IMR-90 (cell line): ENCODE measurements around the gene ZC3H15. TPM values are rescaled to one million over a fixed set of nuclear protein-coding genes. Genes with fewer than 3 reads are reported as not detected.
A peak's percentile ranks its signal among the peaks of the same experiment; 100 is the strongest.

ENCODE experiments used
- ATAC-seq: fragments of 200-7000 bp; cut with Tn5 transposase; 2 replicates; pipeline ENCODE4 v1.9.1; 2020; ENCODE audit warnings: low read depth, mild to moderate bottlenecking, moderate library complexity
- BruUV-seq: library from RNA; stranded (reverse); fragments of 400-500 nt; replicated peaks from 2 replicates; lab custom pipeline; 2021; lab: Mats Ljungman, UMichigan
- CTCF ChIA-PET: fragments of 300-600 bp; formaldehyde crosslinking; extraction: SDS; loops from one replicate; lab custom pipeline; 2021; ENCODE audit warnings: antibody characterized with exemption; lab: Yijun Ruan, JAX
- POLR2A ChIA-PET: fragments of 300-600 bp; sonication (Branson Sonifier 250); formaldehyde crosslinking; loops from one replicate; lab custom pipeline; 2022; ENCODE audit warnings: antibody characterized with exemption; ENCODE audit not compliant: unreplicated experiment; lab: Charles Lee
- DNase-seq: peaks from one replicate; pipeline ENCODE4 v3.0.0; 2013
- H2AFZ ChIP-seq: replicated peaks from 2 replicates; pipeline ENCODE3; 2013; ENCODE audit warnings: low read length, mild to moderate bottlenecking; ENCODE audit not compliant: poor library complexity
- H2AK5ac ChIP-seq: 2 replicates; pipeline ENCODE4 v1.6.1; 2013; ENCODE audit warnings: low read depth, low read length, inconsistent platforms
- H2AK9ac ChIP-seq: replicated peaks from 2 replicates; pipeline ENCODE3; 2013; ENCODE audit warnings: mild to moderate bottlenecking, low read depth, low read length, moderate library complexity; ENCODE audit not compliant: poor library complexity
- H2BK120ac ChIP-seq: 2 replicates; pipeline ENCODE4 v1.6.1; 2013; ENCODE audit warnings: low read depth, low read length, inconsistent platforms
- H2BK15ac ChIP-seq: 3 replicates; pipeline ENCODE4 v1.6.1; 2013; ENCODE audit warnings: low read depth, low read length, inconsistent platforms
- H2BK20ac ChIP-seq: 2 replicates; pipeline ENCODE4 v1.6.1; 2013; ENCODE audit warnings: low read depth, mild to moderate bottlenecking, inconsistent platforms, low read length, moderate library complexity
- H2BK5ac ChIP-seq: 2 replicates; pipeline ENCODE4 v1.6.1; 2013; ENCODE audit warnings: mild to moderate bottlenecking, low read depth, low read length, inconsistent platforms; ENCODE audit not compliant: poor library complexity, severe bottlenecking
- H3K14ac ChIP-seq: replicated peaks from 2 replicates; pipeline ENCODE4 v1.6.1; 2013; ENCODE audit warnings: low read depth, low read length, inconsistent platforms
- H3K18ac ChIP-seq: 2 replicates; pipeline ENCODE4 v1.6.1; 2013; ENCODE audit warnings: low read depth, low read length, control low read depth
- H3K23ac ChIP-seq: 2 replicates; pipeline ENCODE4 v1.6.1; 2013; ENCODE audit warnings: low read depth, low read length, inconsistent platforms
- H3K27ac ChIP-seq: 2 replicates; pipeline ENCODE4 v1.5.1; 2013; ENCODE audit warnings: mild to moderate bottlenecking, control low read depth, low read length; ENCODE audit not compliant: insufficient read depth
- H3K27me3 ChIP-seq: 2 replicates; pipeline ENCODE4 v1.6.1; 2013; ENCODE audit warnings: low read length; ENCODE audit not compliant: control insufficient read depth, insufficient read depth
- H3K36me3 ChIP-seq: 2 replicates; pipeline ENCODE4 v1.6.1; 2013; ENCODE audit warnings: low read length, mixed read lengths; ENCODE audit not compliant: control insufficient read depth, insufficient read depth
- H3K4ac ChIP-seq: 2 replicates; pipeline ENCODE4 v1.6.1; 2013; ENCODE audit warnings: low read depth, low read length, inconsistent platforms
- H3K4me1 ChIP-seq: 2 replicates; pipeline ENCODE4 v1.6.1; 2013; ENCODE audit warnings: low read length, mixed read lengths; ENCODE audit not compliant: control insufficient read depth, insufficient read depth
- H3K4me2 ChIP-seq: 2 replicates; pipeline ENCODE4 v1.6.1; 2013; ENCODE audit warnings: low read depth, mild to moderate bottlenecking, control low read depth, low read length, moderate library complexity
- H3K4me3 ChIP-seq: 2 replicates; pipeline ENCODE4 v1.5.1; 2013; ENCODE audit warnings: low read depth, mild to moderate bottlenecking, control low read depth, low read length, moderate library complexity; ENCODE audit not compliant: insufficient read depth
- H3K56ac ChIP-seq: 2 replicates; pipeline ENCODE4 v1.6.1; 2013; ENCODE audit warnings: low read length, inconsistent platforms; ENCODE audit not compliant: insufficient read depth; ENCODE audit errors: extremely low read depth
- H3K79me1 ChIP-seq, 2 experiments: 2 replicates each; pipeline ENCODE4 v1.6.1; 2013; ENCODE audit warnings: low read length in 2 of 2, inconsistent platforms in 1 of 2, low read depth in 1 of 2
- H3K9ac ChIP-seq: 2 replicates; pipeline ENCODE4 v1.6.1; 2013; ENCODE audit warnings: low read depth, low read length, control low read depth
- H3K9me1 ChIP-seq: 2 replicates; pipeline ENCODE4 v1.6.1; 2013; ENCODE audit warnings: low read length, inconsistent platforms; ENCODE audit not compliant: insufficient read depth
- H3K9me3 ChIP-seq: 2 replicates; pipeline ENCODE4 v1.6.1; 2013; ENCODE audit warnings: low read length; ENCODE audit not compliant: control insufficient read depth, insufficient read depth
- H4K20me1 ChIP-seq: 2 replicates; pipeline ENCODE4 v1.6.1; 2013; ENCODE audit warnings: low read length, inconsistent platforms; ENCODE audit not compliant: insufficient read depth
- H4K5ac ChIP-seq: 2 replicates; pipeline ENCODE4 v1.6.1; 2013; ENCODE audit warnings: mild to moderate bottlenecking, low read depth, low read length, control low read depth
- H4K8ac ChIP-seq, 2 experiments: 2 replicates each; pipeline ENCODE4 v1.6.1; 2013; ENCODE audit warnings: low read depth in 2 of 2, low read length in 2 of 2, control low read depth in 1 of 2, inconsistent platforms in 1 of 2
- H4K91ac ChIP-seq: 2 replicates; pipeline ENCODE4 v1.6.1; 2013; ENCODE audit warnings: low read depth, low read length, inconsistent platforms; ENCODE audit not compliant: insufficient read depth
- CEBPB ChIP-seq: IDR thresholded peaks from 2 replicates; pipeline ENCODE4 v1.6.1; 2012; ENCODE audit warnings: low read depth, low read length, improper control_type of control experiment
- FOS ChIP-seq: fragments of 150-350 bp; IDR thresholded peaks from 2 replicates; pipeline ENCODE4 v1.6.1; 2016; ENCODE audit warnings: low read depth, low read length
- RCOR1 ChIP-seq: IDR thresholded peaks from 2 replicates; pipeline ENCODE4 v1.6.1; 2012; ENCODE audit warnings: mild to moderate bottlenecking, low read length, improper control_type of control experiment; ENCODE audit not compliant: insufficient replicate concordance
- WGBS, 2 experiments: methylation state at CpG; one replicate each; pipeline versions ENCODE4 v1.1.5 to v1.1.7; 2013; ENCODE audit warnings: missing lambda C conversion rate in 2 of 2; ENCODE audit not compliant: insufficient read length in 1 of 2; ENCODE audit errors: extremely low coverage in 2 of 2; 5-methylcytosine and 5-hydroxymethylcytosine counted together
- dilution Hi-C: fragments of 300-500 bp; cut with HindIII; formaldehyde crosslinking; loops from one replicate; pipeline ENCODE4 v1.14.3; 2018; ENCODE audit warnings: low sequenced_read_pairs; ENCODE audit not compliant: unreplicated experiment
- in situ Hi-C: fragments of 300-500 bp; cut with MboI; formaldehyde crosslinking; loops from 3 replicates; pipeline ENCODE4 v1.14.3; 2019; ENCODE audit warnings: low sequenced_read_pairs, inconsistent platforms, mixed read lengths
- intact Hi-C: fragments of 100-400 bp; cut with micrococcal nuclease; formaldehyde crosslinking; loops from 2 replicates; pipeline ENCODE4 v1.10.0; 2022
- polyA plus RNA-seq, 3 experiments: library from polyadenylated mRNA; depleted of rRNA; stranded (reverse); fragments of >200 nt; gene quantifications; 2 replicates each; pipeline ENCODE4 v1.2.3, GENCODE V29; 2012; ENCODE audit warnings: low replicate concordance in 1 of 3
- total RNA-seq: library from RNA; depleted of rRNA; stranded (reverse); fragments of >200 nt; gene quantifications from 2 replicates; pipeline ENCODE4 v1.2.3, GENCODE V29; 2012

ZC3H15 gene
- total and polyA plus RNA-seq, 2 of the 4 experiments (the other 2 are of a cell fraction), result 22.9 to 47.4 TPM

DNA sequence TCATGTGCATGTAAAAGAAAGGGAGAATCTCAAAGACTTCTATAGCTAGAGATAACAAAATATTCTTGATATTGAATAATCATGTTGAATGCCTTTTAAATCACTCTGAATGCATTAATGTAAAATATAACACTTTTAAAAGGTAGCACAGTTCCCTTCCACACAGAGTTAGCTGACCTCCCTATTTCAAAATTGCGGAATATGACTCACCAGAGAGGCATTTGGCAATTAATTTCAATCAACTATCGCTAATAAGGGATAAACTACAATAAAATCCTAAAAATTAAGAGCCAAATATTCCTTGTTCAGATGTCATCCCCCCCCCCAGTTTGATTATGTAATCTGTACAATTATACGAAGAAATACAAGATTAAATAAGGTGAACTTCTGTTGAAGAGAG lies 29.3 kb downstream of the ZC3H15 start:
- no peak overlapping the region for H4K5ac ChIP-seq
- DNase-seq, result no peak
- H3K4me2 ChIP-seq, result no peak overlapping the region
- no peak overlapping the region for H3K14ac ChIP-seq
- ChIA-PET CTCF (interaction anchor here (0.5 kb wide), 1 partner anchor 1931 kb away, joined by 3 read pairs; no protein-coding TSS in a partner anchor), POLR2A (no interaction called here)
- no peak overlapping the region for H2AK5ac ChIP-seq
- H3K9ac ChIP-seq, result no peak overlapping the region
- BruUV-seq, result no TSS peak
- no peak overlapping the region for H2BK20ac ChIP-seq
- peak; percentile 45 for ATAC-seq
- WGBS, 2 experiments, result no CpG with 5 or more reads among the region's 3 CpGs
- no peak overlapping the region for H2AK9ac ChIP-seq
- H3K18ac ChIP-seq, result no peak overlapping the region
- H2AFZ ChIP-seq, result no peak overlapping the region
- TF ChIP-seq FOS, result no peak
- peak; percentile 29; the same call in 1 of the 2 replicates for TF ChIP-seq CEBPB
- no peak for TF ChIP-seq RCOR1
- no peak overlapping the region for H4K8ac ChIP-seq
- peaks cover 4% of the 10 kb centered on the region for H3K36me3 ChIP-seq
- H3K56ac ChIP-seq, result no peak overlapping the region
- no peaks in the 10 kb centered on the region for H3K4me1 ChIP-seq
- H2BK5ac ChIP-seq, result no peak overlapping the region
- no peaks in the 10 kb centered on the region; the same call in 1 of the 2 replicates for H4K20me1 ChIP-seq
- no peaks in the 10 kb centered on the region for H3K9me1 ChIP-seq
- dilution Hi-C loops (no loop called here), intact Hi-C loops (no loop called here), in situ Hi-C loops (loop anchor here (25.0 kb wide), 2 partner anchors 322 to 947 kb away; partner anchors contain the start of gene ZSWIM2)
- no peak overlapping the region for H3K4ac ChIP-seq
- no peaks in the 10 kb centered on the region for H3K27me3 ChIP-seq
- H3K23ac ChIP-seq, result no peak overlapping the region
- no peak overlapping the region for H2BK120ac ChIP-seq
- H3K9me3 ChIP-seq, result no peaks in the 10 kb centered on the region
- H2BK15ac ChIP-seq, result no peak overlapping the region
- peaks cover 6% of the 10 kb centered on the region in 2 experiments; a peak in 3 of 4 replicates for H3K79me1 ChIP-seq
- no peak overlapping the region for H4K91ac ChIP-seq
- no peak overlapping the region for H3K27ac ChIP-seq
- no peak overlapping the region for H3K4me3 ChIP-seq
